Measurements from ENCODE around the gene MRM2.

Gene MRM2

GRCh38 chr7:2201686-2202360 is 40.2 kb downstream of the MRM2 start:
- DNase-seq, result no peak

- no peak for DNase-seq
These were observed 40.9 kb downstream of the MRM2 start for GRCh38 chr7:2201128-2201527.

- DNase-seq, result no peak
These were observed 41.4 kb downstream of the MRM2 start for GRCh38 chr7:2200584-2200980.

- DNase-seq, result peak; percentile 10
These were observed 41.9 kb downstream of the MRM2 start for GRCh38 chr7:2199956-2200583.

- DNase-seq, result peak; percentile 10
These were observed 42.5 kb downstream of the MRM2 start for GRCh38 chr7:2199528-2199927.

- peak; percentile 4 for DNase-seq
These were observed 43.2 kb downstream of the MRM2 start for GRCh38 chr7:2198760-2199159.

- no peak for DNase-seq
These were observed 43.8 kb downstream of the MRM2 start for GRCh38 chr7:2198206-2198605.

GRCh38 chr7:2197436-2198155 is 44.4 kb downstream of the MRM2 start:
- DNase-seq, result no peak

GRCh38 chr7:2196381-2197378 is 45.3 kb downstream of the MRM2 start:
- DNase-seq, result no peak

GRCh38 chr7:2195400-2196246 is 46.4 kb downstream of the MRM2 start:
- DNase-seq, result no peak

GRCh38 chr7:2193575-2194305 is 48.3 kb downstream of the MRM2 start:
- peak; percentile 5 for DNase-seq

GRCh38 chr7:2192831-2193534 is 49.0 kb downstream of the MRM2 start:
- DNase-seq, result peak; percentile 19

- no peak for DNase-seq
These were observed 51.0 kb downstream of the MRM2 start for GRCh38 chr7:2191016-2191415.

- no peak for DNase-seq
These were observed 51.5 kb downstream of the MRM2 start for GRCh38 chr7:2190531-2190930.

- DNase-seq, result no peak
These were observed 55.8 kb downstream of the MRM2 start for GRCh38 chr7:2186166-2186565.

- DNase-seq, result peak; percentile 4
These were observed 56.3 kb downstream of the MRM2 start for GRCh38 chr7:2185715-2186114.

Measured in stimulated activated CD8-positive, alpha-beta memory T cell treated with anti-CD3 and anti-CD28 coated beads, Interleukin-4, amount 100 ng/mL, for 48 hours (primary cell).